HG03457 (cell line): Measurements from ENCODE around the gene POMGNT2.
"Not testable (repeated sequence)": the region's sequence is repeated elsewhere in the genome, so short reads cannot be mapped to it uniquely, and the experiment has no call there.

Experiments
- ATAC-seq: cut with Tn5 transposase; IDR thresholded peaks from one replicate; pipeline ENCODE4 v1.9.1; 2021; ENCODE audit warnings: moderate number of reproducible peaks; ENCODE audit not compliant: unreplicated experiment

The POMGNT2 gene

GRCh38 chr3:43048470-43048869 lies 57.4 kb downstream of the POMGNT2 start:
- no peak for ATAC-seq

- ATAC-seq = no peak
Measured at GRCh38 chr3:43046583-43046982, 59.3 kb downstream of the POMGNT2 start.

GRCh38 chr3:43045079-43045478 lies 60.8 kb downstream of the POMGNT2 start:
- ATAC-seq = not testable (repeated sequence)

DNA sequence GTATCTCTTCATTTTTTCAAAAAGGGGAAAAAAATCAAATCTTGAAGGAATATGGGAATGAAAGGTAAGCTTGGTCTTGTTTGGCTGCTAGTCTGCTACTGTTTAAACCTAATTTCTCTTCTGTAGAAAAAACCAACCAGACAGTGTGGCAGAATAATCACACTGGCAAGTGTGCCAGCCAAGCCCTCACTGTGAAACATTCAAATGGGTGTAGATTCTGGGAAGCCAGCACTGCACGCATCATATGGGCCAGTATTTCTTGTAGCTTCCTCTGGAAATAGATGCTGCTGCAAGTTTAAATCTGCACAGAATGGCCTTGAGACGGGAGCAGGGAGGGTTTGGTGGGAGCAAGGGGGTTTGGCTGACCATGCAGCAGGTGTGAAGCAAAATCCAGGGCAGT lies 62.1 kb downstream of the POMGNT2 start:
- no peak for ATAC-seq

- no peak for ATAC-seq
Measured at GRCh38 chr3:43043071-43043766, 62.7 kb downstream of the POMGNT2 start.

DNA sequence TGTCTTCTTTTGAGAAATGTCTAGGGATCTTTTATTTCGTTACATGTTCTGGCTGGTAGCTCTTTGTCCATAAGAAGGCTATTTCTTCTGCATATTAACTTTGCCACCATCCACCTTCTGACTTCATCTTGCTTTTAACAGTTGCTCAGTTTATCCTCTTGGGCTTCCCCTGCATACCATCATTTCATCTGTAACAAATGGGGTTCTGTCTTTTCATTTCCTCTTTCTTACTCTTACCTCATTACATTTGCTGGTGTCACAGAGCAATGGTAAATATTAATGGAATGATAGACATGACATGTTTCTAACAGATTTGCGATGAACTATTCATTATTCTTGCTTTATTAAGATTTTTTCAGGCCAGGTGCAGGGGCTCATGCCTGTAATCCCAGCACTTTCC lies 64.4 kb downstream of the POMGNT2 start:
- no peak for ATAC-seq

DNA sequence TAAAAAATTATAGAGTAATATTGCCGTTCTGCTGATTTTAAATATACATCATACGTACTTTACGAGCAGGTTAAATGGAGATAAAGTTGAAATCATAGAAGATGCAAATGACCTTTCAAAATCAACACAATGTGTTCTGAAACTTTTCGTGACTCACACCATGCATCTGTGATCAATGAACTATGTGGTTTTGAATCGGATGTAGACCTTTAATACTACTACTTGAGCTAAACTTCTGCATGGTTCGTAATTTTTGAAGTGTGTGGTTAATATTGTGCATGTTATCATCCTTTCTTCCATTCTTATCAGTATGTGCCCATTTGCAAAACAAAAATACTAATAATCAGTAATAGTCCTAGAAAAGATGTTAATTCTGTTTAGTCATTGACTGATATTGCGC lies 67.9 kb downstream of the POMGNT2 start:
- no peak for ATAC-seq

DNA sequence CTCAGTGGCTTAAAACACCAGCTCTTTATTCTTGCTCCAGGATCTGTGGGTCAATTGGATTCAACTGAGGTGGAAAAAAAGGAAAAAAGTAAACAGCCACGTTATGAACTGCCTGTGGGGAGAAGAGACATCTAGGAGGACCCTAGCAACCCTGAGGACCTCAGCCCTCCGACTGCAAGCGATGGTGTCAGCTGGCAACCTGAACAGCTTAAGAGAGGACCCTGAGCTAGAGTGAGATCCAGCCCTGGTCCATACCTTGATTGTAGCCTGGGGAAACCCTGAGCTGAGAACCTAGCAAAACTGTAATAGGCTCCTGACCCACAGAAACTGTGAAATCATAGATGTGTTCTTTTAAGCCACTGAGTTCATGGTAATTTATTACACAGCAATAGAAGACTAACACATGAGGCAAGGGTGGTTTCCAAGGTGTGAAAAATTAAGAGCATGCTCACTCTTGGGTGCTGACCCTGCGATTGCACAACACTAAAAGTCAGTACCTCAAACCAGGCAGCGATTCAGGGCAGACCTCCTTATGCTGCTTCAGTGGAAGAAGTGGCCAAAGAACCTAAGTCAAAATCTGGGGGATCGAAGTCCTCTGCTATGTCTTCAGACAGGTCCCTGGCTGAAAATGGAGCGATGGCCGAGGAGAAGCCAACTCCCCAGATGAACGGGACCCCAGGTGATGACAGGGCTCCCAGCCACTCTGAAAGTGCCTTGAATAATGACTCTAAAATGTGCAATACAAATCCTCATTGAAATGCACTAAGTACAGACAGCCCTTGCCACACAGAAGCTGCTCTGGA lies 69.1 kb downstream of the POMGNT2 start:
- ATAC-seq = no peak

- no peak for ATAC-seq
Measured at GRCh38 chr3:43035801-43036365, 70.0 kb downstream of the POMGNT2 start.

DNA sequence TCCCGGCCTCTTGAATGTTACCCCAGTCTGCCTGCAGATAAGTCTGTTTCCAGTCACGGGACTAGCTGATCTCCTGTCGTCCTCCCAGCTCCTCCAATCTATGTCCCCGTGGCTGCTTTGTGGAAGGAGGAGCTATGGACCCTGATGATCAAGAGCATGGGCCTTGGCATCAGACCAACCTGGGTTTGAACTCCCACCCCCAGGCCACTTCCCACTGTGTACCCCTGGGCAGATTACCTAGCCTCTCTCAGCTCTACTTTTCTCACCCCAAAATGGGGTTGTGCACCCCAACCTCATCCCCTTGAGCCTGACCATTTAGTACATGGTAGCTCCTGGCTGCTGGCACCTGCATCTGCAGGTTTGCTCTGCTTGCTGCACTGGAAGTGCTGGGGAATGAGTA lies 71.0 kb downstream of the POMGNT2 start:
- ATAC-seq = no peak

DNA sequence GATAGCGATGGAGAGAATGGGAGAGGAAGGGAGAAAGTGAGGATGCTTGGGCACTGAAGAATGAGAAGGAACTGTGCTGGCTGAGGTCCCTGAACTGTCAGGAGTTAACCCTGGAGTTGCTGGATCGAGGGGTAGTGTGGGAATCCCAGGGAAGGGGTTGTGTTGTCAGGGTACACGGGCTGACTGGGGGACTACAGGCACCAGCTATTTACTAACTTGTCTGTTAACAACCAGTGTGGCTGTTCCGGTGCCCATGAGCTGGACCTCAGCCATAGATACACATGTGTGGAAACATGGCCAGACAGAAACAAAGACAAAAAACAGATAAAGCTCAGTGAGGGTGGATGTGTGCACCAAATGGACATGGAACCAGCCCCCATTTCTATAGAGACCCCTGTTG lies 71.7 kb downstream of the POMGNT2 start:
- no peak for ATAC-seq

GRCh38 chr3:43032646-43033628 lies 72.9 kb downstream of the POMGNT2 start:
- ATAC-seq = no peak

- ATAC-seq = no peak
Measured at GRCh38 chr3:43031889-43032545, 73.9 kb downstream of the POMGNT2 start.

DNA sequence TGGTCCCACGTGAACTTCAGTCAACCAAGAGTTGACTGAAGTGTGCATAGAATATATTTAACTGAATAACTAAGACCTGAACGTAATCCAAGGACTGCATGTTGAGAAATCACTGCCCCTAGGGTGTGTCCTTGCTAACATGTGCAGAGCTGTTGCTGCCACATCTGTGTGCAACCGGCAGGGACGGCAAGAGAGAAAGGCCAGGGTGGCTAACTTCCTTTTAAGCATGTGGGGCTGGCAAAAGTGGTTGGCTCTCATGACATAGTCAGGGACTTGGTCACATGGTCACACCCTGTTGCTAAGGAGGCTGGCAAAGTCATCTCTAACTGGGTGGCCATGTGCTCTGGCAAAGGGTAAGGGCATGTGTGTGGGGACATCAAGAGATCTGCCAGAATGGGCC lies 74.4 kb downstream of the POMGNT2 start:
- ATAC-seq = no peak

- no peak for ATAC-seq
Measured at GRCh38 chr3:43030162-43030935, 75.5 kb downstream of the POMGNT2 start.
